ENCODE measurements around the gene PRSS50. TPM values are rescaled to one million over a fixed set of nuclear protein-coding genes. Genes with fewer than 3 reads are reported as not detected.

The PRSS50 gene
- total RNA-seq, 1 donor from 2014 or later: 0.20 TPM

DNA sequence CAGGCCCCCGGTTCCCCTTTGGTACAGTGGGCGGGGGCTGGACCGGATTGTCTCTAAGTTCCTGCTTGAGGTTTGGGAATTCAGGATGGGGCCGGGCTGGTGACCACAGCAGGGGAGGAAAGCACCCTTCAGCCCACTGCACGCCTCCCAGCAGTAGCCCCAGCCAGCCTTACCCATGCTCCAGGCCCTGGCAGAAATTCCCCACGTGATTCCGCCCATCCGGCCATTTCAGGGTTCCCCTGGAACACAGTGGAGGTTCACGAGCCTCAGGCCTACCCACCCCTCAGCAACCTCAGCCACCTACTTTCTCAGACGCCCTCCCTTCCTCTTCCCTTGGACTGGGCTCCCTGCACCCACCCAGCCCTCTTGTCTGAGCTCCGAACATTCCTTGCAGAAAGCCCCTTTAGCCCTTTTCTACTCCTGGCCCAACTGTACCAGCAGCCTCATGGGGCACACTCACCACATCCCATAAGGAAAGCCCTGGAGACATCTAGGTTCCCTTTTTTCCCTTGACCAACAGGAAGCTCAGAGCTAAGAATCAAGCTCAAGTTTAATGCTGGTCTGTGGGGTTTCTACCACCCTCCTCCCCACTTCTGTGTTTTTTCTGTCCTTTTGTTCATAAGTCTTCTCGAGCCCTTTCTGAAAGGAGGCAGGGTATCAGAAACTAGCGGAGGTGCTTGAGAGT, 35.7 kb downstream of the PRSS50 start:
- TF ChIP-seq, protein P1, sequence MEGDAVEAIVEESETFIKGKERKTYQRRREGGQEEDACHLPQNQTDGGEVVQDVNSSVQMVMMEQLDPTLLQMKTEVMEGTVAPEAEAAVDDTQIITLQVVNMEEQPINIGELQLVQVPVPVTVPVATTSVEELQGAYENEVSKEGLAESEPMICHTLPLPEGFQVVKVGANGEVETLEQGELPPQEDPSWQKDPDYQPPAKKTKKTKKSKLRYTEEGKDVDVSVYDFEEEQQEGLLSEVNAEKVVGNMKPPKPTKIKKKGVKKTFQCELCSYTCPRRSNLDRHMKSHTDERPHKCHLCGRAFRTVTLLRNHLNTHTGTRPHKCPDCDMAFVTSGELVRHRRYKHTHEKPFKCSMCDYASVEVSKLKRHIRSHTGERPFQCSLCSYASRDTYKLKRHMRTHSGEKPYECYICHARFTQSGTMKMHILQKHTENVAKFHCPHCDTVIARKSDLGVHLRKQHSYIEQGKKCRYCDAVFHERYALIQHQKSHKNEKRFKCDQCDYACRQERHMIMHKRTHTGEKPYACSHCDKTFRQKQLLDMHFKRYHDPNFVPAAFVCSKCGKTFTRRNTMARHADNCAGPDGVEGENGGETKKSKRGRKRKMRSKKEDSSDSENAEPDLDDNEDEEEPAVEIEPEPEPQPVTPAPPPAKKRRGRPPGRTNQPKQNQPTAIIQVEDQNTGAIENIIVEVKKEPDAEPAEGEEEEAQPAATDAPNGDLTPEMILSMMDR (IDR thresholded peaks at IDR 0.05): no peak
- Histone ChIP-seq H3K4me3 (no peak overlapping the region), H3K9me3 (no peaks in the 10 kb centered on the region), H3K4me1 (no peaks in the 10 kb centered on the region), H3K27me3 (no peaks in the 10 kb centered on the region), H3K27ac (no peak overlapping the region), H3K36me3 (peaks cover 4% of the 10 kb centered on the region)
- intact Hi-C loops (cut with DNase I): no loop called here
- DNase-seq (no peak), ATAC-seq (no peak)

DNA sequence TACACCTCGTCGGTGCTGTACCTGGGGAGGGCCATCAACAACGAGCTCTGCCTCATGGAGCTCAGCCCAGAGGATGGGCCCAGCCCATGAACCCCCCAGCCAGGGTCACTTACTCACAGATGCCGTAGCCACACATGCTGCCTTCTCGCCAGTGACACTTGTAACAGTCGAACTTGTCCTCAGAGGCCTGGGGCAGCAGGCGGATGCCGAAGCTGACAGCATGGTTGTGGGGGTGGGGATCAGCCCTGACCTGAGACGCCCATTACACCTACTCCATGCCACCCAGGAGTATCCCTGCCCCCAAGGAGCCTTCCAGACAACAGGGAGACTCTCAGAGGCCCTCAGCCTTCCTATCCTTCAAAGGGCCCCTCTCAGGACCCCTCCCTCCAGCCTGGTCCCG, 36.3 kb downstream of the PRSS50 start:
- peaks cover 4% of the 10 kb centered on the region for H3K36me3 ChIP-seq
- no peak overlapping the region for H3K4me3 ChIP-seq
- intact Hi-C loops (cut with DNase I): no loop called here
- ATAC-seq (no peak), DNase-seq (no peak)
- H3K4me1 ChIP-seq: no peaks in the 10 kb centered on the region
- no peaks in the 10 kb centered on the region for H3K9me3 ChIP-seq
- TF ChIP-seq, protein P1 (IDR thresholded peaks at IDR 0.05): no peak
- no peaks in the 10 kb centered on the region for H3K27me3 ChIP-seq
- H3K27ac ChIP-seq: no peak overlapping the region

DNA sequence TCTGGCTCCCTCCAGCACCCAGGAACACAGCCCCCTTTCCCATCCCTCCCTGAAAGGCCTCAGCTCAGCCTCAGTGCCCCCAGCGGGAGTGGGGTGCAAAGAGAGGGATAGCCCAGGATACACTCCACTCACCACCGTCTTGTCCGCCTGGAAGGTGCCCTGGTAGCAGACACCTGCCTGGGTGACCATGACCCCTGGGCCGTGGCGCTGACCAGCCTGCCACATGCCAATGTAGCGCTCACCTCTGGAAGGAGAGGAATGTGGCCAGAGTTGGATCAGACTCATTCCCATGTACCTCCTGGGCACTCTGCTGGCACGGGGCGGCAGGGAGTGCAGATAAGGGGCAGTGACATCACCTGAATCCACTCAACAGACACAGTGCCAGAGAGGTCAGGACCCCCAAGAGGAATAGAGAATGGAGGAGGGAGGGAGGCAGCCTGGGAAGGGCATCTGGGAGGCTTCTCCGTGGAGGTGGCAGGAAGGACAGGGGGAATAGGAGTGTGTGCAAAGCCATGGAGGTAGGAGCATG, 37.3 kb downstream of the PRSS50 start:
- H3K27ac ChIP-seq: no peak overlapping the region
- no peaks in the 10 kb centered on the region for H3K9me3 ChIP-seq
- intact Hi-C loops (cut with DNase I): no loop called here
- H3K4me3 ChIP-seq: no peak overlapping the region
- no peaks in the 10 kb centered on the region for H3K4me1 ChIP-seq
- H3K36me3 ChIP-seq: peaks cover 6% of the 10 kb centered on the region
- no peak for ATAC-seq
- DNase-seq: no peak
- no peaks in the 10 kb centered on the region for H3K27me3 ChIP-seq
- TF ChIP-seq, protein P1 (IDR thresholded peaks at IDR 0.05): no peak

DNA sequence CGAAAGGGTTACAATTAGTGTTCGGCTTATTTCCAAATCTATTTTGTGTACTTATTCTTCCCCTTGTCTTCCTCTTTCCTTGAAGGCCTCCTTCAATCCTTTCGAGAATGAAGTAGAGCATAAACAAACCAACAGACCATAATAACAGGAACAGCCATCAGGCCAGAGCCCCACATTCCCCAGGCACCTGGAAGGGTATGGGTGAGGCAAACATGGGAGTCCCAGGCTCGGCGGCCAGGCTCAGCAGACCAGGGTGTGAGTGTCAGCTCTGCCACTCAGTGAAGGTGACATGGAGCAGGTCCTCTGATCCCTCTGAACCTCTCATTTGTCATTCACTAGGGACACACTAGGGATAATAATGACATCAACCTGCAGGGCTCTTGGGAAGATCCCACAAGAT, 38.0 kb downstream of the PRSS50 start:
- no peaks in the 10 kb centered on the region for H3K9me3 ChIP-seq
- TF ChIP-seq, protein P1 (IDR thresholded peaks at IDR 0.05): no peak
- DNase-seq (no peak), ATAC-seq (no peak)
- H3K27ac ChIP-seq: no peak overlapping the region
- intact Hi-C loops (cut with DNase I): no loop called here
- H3K36me3 ChIP-seq: peaks cover 10% of the 10 kb centered on the region
- no peak overlapping the region for H3K4me3 ChIP-seq
- H3K27me3 ChIP-seq: no peaks in the 10 kb centered on the region
- no peaks in the 10 kb centered on the region for H3K4me1 ChIP-seq

DNA sequence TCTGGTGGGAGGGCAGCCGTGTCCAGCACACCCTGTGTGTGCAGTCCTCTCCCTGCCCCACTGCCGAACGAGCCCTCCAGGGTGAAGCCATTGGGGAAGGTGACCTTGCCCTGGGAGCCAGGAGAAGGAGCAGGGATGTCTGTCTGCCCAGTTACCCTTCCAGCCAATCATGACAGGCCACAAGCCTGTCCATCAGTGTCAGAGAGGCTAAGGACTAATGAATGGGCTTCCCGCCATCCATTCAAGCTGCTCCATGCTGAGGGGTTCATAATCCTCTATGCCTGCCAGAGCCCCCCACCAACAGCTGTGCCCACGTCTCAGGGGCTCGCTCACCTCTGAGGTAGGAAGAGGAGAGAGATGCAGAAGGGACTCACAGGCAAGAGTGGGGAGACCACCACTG, 39.4 kb downstream of the PRSS50 start:
- Histone ChIP-seq H3K9me3 (no peaks in the 10 kb centered on the region), H3K27me3 (no peaks in the 10 kb centered on the region), H3K27ac (no peak overlapping the region), H3K4me3 (no peak overlapping the region), H3K36me3 (peaks cover 6% of the 10 kb centered on the region), H3K4me1 (no peaks in the 10 kb centered on the region)
- TF ChIP-seq, protein P1 (IDR thresholded peaks at IDR 0.05): no peak
- no peak for DNase-seq
- ATAC-seq: no peak
- intact Hi-C loops (cut with DNase I): no loop called here

DNA sequence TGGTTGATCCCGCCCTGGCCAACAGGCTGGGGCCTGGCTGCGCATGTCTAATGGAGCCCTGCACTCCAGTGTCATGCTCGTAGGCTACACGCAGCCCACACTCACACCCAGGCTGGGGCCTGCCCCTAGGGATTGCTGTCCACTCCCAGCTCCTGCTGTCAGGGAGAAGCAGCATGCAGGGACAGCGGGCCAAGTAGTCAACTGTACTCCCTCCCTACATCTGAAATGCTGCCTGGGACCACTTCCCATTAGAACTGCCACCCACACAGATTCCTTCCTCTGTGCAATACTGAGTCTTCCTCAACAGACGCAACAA, 40.3 kb downstream of the PRSS50 start:
- Histone ChIP-seq H3K4me3 (no peak overlapping the region), H3K36me3 (peaks cover 6% of the 10 kb centered on the region), H3K9me3 (no peaks in the 10 kb centered on the region), H3K4me1 (no peaks in the 10 kb centered on the region), H3K27ac (no peak overlapping the region), H3K27me3 (no peaks in the 10 kb centered on the region)
- TF ChIP-seq, protein P1 (IDR thresholded peaks at IDR 0.05): no peak
- DNase-seq (no peak), ATAC-seq (peak; percentile 6)
- intact Hi-C loops (cut with DNase I): no loop called here

All from upper lobe of right lung (tissue), 1 donor.